GM13976 (cell line): ENCODE results near the gene CD34.

Experiments used
- DNase-seq: peaks from one replicate; pipeline ENCODE4 v3.0.0; 2012; ENCODE audit warnings: low spot score
- in situ Hi-C: fragments of 300-500 bp; cut with MboI; formaldehyde crosslinking; loops from one replicate; pipeline ENCODE4 v1.12.0; 2022; ENCODE audit warnings: low sequenced_read_pairs, mixed read lengths, inconsistent platforms; ENCODE audit not compliant: unreplicated experiment
- TF ChIP-seq, protein P1 (sequence below): IDR thresholded peaks from 2 replicates; pipeline ENCODE4 v1.5.1; 2012; ENCODE audit warnings: borderline replicate concordance, mild to moderate bottlenecking; ENCODE audit not compliant: insufficient read depth; ENCODE audit errors: extremely low read depth, missing control alignments, control extremely low read depth

Gene CD34

DNA sequence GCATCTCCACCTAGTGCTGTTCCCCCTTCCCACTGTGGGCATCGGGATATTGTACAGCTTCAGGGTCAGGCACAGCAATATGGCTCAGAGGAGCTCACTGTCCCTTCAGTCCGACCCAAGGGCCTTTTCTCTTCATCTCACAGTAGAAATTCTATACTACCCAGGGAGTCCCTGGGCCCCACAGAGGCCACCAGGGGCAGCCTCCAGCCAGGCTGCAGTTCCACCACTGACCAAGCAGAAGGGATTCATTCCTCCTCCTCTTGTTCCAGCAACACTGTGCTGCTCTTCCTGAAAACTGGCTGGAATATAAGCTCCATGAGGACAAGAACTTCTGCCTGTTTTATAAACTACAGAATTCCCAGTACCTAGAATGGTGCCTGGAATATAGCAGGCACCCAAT lies 70.5 kb downstream of the CD34 start:
- TF ChIP-seq, protein P1, sequence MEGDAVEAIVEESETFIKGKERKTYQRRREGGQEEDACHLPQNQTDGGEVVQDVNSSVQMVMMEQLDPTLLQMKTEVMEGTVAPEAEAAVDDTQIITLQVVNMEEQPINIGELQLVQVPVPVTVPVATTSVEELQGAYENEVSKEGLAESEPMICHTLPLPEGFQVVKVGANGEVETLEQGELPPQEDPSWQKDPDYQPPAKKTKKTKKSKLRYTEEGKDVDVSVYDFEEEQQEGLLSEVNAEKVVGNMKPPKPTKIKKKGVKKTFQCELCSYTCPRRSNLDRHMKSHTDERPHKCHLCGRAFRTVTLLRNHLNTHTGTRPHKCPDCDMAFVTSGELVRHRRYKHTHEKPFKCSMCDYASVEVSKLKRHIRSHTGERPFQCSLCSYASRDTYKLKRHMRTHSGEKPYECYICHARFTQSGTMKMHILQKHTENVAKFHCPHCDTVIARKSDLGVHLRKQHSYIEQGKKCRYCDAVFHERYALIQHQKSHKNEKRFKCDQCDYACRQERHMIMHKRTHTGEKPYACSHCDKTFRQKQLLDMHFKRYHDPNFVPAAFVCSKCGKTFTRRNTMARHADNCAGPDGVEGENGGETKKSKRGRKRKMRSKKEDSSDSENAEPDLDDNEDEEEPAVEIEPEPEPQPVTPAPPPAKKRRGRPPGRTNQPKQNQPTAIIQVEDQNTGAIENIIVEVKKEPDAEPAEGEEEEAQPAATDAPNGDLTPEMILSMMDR: no peak
- in situ Hi-C loops: no loop called here
- no peak for DNase-seq

DNA sequence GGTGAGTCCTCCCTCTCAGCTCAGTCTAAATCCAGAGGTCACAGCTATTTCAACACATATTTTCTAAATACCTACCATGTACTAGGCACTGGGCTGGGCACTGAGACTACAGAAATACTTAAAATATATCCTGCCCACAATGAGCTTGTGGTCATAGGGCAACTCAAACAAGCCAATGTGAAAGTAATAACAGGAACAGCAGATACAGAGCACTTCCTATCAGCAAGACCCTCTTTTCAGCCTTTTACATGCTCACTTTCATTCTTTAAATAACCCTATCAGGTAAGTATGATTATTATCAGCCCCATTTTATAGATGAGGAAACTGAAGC lies 71.9 kb downstream of the CD34 start:
- TF ChIP-seq, protein P1: no peak
- in situ Hi-C loops: no loop called here
- no peak for DNase-seq

DNA sequence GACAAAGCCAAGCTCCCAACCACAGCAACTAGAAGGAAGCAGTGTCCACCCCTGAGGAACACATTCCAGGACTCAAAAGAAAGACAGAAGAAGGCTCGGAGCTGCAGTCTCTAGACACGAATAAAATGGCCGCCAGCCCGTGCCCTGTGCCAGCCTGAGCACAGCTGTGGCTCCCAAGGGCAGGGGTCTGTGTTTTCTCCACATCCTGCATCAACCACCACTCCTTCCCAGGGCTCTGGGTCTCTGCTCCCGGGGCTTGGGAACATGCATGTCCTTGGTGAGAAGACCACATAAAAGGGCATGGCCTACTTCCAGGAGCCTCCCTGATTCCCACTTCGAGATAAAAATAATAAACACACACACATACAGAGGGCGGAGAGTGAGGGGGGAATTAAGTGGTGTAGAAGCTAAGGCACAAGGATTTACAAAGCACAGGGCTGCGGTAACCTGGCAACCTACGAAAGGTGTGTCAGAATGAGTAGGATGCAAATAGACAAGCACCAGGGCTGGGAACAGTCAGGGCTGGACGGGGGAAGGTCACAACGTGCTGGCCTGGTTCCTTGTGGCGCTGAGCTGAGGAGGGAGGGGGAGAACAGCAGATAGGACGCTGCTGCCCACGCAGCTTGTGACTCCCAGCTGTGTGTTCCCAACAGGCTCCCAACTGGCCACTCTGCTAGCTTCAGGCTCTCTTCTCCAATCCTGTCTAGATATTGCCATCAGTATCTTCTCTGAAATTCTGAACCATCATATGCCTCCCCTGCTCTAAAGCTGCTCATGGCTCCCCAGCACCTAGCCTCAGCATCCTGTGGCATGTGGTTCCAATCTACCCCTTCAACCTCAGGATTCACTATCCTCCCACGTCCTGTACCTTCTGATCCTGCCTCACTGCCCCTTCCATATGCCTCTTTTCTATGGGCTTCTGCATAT lies 72.5 kb downstream of the CD34 start:
- TF ChIP-seq, protein P1: no peak
- no peak for DNase-seq
- in situ Hi-C loops: no loop called here

DNA sequence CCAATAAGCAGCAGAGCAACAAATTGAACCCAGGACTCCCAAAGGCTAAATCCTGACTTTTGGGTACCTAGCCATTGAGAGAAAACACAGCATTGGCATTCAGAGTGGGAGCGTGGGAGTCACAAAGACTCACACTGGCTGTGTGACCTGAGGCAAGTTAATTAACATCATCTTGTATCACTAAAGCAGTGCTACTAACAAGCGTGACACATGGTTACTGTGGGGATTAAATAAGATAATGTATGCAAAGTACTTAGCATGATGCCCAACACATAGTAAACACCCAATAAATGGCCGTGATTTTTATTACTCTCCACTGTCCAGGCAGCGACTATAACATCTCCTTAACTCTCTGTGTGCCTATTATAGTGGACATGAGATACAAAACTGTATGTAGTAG lies 73.3 kb downstream of the CD34 start:
- in situ Hi-C loops: no loop called here
- TF ChIP-seq, protein P1: no peak
- no peak for DNase-seq

DNA sequence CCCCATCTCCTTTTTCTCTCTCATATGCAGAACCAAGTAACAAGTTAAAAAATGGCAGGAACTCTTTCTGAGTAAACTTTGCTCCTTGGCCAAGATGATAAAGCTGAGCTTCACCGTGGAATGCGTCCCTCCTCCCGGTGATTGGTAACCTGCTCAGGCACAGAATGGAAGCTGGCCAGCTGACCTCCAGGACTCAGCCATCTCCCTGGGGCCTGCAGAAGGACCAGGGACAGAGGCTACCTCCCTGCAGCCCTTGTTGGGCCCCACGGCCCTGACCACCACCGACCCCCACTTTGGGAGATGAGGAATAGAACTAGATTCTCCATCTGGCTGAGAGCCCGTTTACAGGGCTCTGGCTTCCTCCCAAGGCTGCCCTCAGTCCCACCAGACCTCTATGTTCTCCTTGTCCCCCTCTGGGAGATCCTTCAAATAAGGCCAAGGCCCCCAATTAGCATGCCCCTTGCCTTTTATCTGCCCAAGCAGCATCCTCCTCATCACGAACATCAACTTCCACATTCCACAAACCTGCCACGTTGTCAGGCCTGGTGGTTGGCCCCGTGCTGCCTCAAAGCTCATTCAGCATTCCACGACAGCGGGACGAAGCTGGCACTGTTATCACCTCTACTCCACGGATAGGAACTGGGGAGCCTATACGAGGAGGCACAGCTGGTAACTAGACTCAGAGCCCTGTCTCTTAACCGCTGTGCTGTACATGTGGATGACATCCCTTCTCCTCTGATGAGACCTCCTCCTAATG lies 74.2 kb downstream of the CD34 start:
- in situ Hi-C loops: no loop called here
- TF ChIP-seq, protein P1: no peak
- DNase-seq: no peak

DNA sequence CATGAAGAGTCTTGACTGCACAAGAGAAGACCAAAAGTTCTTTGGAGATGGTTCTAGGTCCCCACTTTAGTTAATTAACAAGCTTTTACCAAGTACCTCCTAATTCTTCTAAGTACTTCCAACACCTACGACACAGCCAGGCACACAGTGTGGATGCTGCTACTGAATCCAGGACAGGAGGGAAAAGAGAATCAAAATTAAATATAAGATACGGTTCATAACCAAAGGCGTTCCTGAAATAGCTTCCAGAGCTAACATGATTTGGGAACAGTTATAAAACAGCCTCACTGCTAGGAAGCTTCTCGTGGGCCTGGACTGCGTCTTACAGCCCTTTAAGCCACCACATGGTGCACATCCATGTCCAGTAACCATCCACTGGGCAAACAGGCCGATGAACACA lies 75.0 kb downstream of the CD34 start:
- TF ChIP-seq, protein P1: no peak
- DNase-seq: no peak
- in situ Hi-C loops: no loop called here
